GM19025 (cell line): Measurements from ENCODE around the gene RPA1.
A peak's percentile ranks its signal among the peaks of the same experiment; 100 is the strongest.
"Not testable (repeated sequence)": the region's sequence is repeated elsewhere in the genome, so short reads cannot be mapped to it uniquely, and the experiment has no call there.

Source experiments
- ATAC-seq: cut with Tn5 transposase; IDR thresholded peaks from one replicate; pipeline ENCODE4 v1.9.1; 2021; ENCODE audit warnings: mild to moderate bottlenecking, low read depth, moderate library complexity; ENCODE audit not compliant: unreplicated experiment

Gene RPA1

GRCh38 chr17:1810450-1811103, 19.2 kb upstream of the RPA1 start:
- ATAC-seq = no peak

DNA sequence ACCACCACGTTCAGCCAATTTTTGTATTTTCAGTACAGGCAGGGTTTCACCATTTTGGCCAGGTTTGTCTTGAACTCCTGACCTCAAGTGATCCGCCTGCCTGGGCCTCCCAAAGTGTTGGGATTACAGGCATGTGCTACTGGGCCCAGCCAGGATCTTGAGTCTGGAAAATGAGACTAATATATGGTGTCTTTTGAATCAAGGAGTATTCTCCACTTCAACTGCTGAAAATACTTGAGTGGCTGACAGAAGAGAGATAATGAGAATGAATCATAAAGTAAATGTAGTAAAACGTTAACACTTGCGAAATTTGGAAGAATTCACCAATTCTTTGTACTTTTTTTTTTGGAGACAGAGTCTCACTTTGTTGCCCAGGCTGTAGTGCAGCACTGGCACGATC, 16.7 kb upstream of the RPA1 start:
- ATAC-seq = no peak

DNA sequence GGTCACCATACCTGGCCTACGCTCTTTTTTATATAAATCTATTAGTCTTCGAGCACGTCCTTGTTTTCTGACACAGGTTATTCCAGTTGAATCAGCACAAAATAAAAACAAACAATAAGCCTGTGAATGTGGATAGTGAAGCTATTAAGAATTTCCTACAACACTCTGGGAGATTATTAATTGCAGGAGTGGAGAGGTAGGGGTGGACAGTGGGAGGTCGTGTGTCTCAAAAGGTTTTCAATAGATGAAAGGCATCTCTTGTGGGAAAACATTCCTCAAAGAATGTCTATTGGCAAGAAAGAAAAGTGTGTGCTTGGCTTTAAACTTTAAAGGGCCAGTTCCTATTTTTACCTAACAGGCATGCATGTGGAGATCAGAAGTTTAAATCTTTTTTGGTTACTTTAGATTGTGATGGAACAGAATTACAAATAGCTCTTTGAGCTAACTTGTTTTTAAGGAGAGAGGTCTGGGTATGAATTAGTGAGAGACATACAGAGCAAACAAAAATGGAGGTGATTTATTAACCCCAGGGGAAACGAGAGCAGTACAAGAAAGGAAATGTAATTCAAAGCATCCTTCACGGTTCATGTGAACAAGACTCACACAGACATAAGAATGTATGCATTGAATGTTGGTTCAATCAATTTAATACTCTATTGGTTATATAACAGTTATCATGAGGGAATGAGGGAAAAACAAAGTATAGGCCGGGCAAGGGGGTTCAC, 9.1 kb upstream of the RPA1 start:
- ATAC-seq = no peak

- ATAC-seq = no peak
Observed at GRCh38 chr17:1829216-1829591, 601 bp upstream of the RPA1 start.

DNA sequence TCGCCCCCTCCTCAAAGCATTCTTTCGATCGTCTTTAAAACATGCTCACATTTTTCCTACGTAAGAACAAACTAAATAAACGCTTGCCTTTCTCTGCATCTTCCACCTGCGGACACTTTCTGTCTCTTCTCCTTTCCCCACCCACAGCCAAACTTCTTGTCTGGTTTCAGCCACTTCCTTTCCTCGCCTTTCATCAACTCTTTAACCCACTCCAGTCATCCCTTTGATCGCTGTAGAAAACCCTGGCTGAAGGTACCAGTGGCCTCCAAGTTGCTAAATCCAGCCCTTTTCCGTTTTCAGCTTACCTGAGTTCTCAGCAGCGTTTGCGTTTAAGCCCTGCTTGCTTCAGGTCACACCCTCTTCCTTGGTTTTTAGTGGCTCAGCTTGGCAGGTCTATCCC, 483 bp downstream of the RPA1 start:
- no peak for ATAC-seq

- ATAC-seq = peak; percentile 48
Observed at GRCh38 chr17:1834380-1835149, 4.8 kb downstream of the RPA1 start.

DNA sequence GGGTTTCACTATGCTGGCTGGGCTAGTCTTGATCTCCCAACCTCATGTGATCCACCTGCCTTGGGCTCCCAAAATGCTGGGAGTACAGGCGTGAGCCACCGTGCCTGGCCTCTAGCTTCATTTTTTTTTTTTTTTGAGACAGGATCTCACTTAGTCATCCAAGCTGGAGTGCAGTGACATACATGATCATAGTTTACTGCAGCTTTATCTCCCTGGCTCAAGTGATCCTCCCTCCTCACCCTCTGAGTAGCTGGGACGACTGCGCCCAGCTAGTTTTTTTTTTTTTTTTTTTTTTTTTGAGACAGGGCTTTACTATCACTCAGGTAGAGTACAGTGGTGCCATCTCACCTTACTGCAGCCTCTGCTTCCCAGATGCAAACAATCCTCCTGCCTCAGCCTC, 9.7 kb downstream of the RPA1 start:
- ATAC-seq = no peak

DNA sequence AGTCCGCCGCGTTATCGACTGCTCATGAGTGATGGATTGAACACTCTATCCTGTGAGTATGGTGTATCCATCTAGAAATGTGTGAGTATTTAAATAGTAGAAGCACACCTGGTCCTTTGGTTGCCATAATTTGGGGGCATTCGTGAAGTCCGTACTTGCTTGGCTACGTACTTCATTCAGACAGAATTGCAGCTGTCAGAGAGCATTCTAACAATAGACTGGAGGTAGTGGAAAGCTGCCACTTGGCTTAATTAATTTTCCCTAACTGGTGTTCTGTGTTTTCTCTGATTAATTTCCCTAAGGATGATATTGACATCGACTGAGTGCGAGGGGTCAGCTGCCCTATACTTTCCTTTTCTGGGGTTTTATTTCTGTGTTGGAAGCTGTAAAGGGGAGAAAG, 14.1 kb downstream of the RPA1 start:
- ATAC-seq = no peak

- no peak for ATAC-seq
Observed at GRCh38 chr17:1847191-1847590, 17.4 kb downstream of the RPA1 start.

- no peak for ATAC-seq
Observed at GRCh38 chr17:1852327-1852726, 22.5 kb downstream of the RPA1 start.

DNA sequence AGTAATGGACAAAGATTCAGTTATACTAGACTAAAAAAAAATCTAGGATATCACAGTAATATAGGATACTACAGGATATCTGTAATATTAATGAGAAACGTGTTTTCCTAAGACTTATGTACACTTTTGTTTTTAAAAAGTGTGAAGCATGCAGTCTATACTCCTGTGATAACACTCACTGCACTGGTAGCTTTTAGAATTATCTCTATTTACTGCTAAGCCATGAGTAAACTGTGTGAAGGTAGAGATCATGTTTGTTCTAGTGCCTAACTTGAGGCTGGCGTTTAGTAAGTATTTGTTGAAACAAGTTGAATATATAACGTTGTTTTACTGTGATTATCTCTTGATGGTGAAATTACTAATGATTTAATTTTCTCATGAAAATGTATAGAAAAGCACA, 23.9 kb downstream of the RPA1 start:
- no peak for ATAC-seq

GRCh38 chr17:1856462-1856861, 26.7 kb downstream of the RPA1 start:
- not testable (repeated sequence) for ATAC-seq

DNA sequence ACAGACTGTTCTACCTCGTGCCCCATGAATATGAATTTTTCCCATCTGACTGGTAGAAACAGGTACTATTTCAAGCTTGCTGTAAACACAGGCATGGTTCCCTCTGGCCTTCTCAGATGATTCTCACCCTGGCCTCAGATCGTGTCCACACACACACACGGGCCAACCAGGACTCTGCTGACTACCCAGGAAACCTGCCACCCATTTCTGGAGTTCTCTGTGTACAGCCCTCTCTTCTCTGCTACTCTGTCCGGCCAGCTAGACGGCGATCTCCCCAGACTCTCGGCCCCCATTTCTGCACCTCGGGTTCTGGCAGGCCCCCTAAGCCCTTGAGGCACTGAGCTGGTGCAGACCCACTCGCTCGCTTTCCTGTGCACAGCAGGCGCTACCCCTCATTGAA, 31.2 kb downstream of the RPA1 start:
- no peak for ATAC-seq

DNA sequence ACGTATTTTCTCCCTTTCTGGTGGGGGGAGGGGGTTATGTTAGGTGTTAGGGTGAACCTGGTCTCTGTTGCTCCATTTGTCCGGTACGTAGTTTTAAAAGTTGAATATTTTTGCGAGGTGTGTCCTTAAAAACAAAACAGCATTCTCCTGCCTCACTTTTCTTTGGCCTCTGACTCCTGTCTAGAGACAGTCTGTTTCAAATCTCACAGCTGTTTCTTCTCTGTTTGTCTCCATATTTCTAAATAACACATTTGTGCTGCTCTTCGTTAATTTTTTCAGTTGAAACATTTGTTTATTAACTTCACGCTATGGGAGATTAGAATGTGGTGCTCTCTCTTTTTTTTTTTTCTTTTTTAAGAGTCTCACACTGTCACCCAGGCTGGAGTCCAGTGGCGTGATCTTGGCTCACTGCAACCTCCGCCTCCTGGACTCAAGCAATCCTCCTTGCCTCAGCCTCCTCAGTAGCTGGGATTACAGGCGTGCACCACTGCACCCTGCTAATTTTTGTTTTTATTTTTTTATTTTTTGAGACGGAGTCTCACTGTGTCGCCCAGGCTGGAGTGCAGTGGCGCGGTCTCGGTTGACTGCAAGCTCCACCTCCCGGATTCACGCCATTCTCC, 31.7 kb downstream of the RPA1 start:
- ATAC-seq = no peak

DNA sequence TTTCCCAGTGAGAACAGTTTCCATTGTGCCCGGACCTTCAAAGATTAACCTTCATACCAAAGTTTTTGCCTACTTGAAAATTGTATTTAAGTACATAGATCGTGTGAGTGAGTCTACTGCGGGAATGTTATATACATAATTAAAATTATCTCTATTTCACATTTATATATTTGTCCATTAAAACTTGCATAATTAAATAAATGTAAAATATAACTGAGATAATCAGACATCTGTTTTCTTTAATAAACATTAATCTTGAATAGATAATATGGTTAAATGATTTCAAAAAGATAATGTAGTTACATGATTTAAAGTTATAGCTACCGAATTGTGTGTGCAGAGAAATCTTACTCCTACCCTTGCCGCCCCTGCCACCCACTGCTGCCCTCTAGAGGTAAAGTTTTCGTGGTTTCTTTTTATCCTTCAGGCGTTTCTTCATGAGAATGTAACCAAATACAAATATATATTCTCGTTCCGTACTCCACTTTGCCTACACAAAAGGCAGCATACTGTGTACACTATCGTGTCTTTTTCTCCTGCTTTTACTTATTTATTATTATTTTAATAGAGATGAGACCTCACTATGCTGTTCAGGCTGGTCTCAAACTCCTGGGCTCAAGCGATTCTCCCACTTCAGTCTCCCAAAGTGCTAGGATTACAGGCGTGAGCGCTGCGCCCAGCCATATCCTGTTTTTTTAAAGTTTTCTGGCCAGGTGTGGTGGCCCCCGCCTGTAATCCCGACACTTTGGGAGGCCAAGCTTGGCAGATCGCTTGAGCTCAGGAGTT, 35.6 kb downstream of the RPA1 start:
- no peak for ATAC-seq

GRCh38 chr17:1867307-1867706, 37.5 kb downstream of the RPA1 start:
- ATAC-seq = no peak

GRCh38 chr17:1868090-1868489, 38.3 kb downstream of the RPA1 start:
- no peak for ATAC-seq

GRCh38 chr17:1870592-1870991, 40.8 kb downstream of the RPA1 start:
- no peak for ATAC-seq

DNA sequence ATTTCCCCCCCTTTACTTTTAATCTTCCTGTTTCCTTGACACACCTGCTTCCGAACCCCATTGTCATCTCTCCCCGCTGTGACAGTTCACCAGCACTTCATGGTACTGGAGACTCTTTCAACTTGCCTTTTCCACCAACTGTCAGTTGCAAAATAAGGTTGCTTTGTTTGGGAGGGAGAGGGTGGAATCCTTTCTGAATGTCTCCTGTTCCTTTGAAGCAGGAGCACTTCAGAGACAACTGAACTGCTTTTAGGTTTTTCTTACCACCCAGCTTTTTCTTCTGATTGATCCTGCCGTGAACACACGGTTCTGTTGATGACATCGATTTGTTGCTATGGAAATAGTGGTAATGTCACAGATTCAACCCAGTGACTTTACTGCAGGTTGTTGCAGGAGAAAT, 42.0 kb downstream of the RPA1 start:
- no peak for ATAC-seq

DNA sequence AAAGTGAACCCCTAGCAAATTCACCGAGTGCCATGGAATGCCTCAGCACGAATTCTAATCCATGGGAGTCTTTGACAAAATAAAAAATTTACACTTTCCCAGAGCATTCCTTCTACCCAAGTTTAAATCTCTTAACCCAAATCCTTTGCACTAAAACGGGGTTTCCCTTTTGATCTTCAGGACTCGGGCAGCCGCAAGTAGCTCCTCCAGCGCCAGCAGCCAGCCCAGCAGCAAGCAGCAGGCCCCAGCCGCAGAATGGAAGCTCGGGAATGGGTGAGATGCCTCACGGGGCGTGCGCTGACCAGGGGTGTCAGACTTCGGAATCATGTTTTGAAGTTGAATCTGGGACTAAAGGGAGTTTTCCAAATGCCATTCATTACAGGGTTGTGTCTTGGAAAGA, 42.4 kb downstream of the RPA1 start:
- ATAC-seq = no peak

GRCh38 chr17:1872976-1873375, 43.2 kb downstream of the RPA1 start:
- ATAC-seq = no peak
